ENCODE measurements around the gene DNM1. TPM values are rescaled to one million over a fixed set of nuclear protein-coding genes. Genes with fewer than 3 reads are reported as not detected.

The DNM1 gene
- total and polyA plus RNA-seq, 3 donors from 2014 or later, result 8.0 to 10.7 (median 9.8) TPM

DNA sequence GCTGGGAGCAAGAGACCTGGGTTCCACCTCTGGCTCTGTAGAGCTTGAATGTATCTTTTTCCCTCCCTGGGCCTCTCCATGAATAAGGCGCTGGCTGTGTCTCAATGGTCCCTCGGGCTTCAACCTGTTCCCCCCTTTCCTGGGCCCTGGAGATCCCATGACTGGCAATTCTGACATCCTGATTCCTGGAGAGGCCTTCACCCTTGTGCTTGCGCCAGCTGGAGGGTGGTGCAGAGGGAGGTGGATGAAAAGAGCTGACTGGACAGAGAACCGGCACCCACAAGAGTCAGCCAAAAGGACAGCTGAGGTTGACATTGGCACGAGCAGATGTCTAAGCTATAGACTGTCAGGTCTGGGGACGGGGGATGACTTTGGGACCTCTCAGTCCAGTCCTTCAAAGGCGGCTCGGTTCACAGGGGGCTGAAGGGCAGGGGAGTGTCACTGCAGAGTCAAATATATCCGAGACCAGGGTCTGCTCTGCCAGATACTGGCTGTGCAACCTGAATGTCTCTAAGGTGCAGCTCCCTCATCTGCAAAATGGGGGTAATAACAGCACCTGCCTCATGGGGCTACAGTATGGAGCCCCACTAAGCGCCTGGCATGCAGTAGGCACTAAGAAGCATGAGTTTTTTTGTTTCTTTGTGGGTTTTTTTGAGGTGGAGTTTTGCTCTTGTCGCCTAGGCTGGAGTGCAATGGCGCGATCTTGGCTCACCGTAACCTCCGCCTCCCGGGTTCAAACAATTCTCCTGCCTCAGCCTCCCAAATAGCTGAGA, 13.8 kb downstream of the DNM1 start:
- intact Hi-C loops (cut with DNase I; ENCODE audit: low total_unique reads), result no loop called here
- Histone ChIP-seq H3K36me3 (ENCODE audit: low read depth, missing control alignments) (no peaks in the 10 kb centered on the region), H3K4me1 (no peaks in the 10 kb centered on the region), H3K27ac (no peak overlapping the region), H3K9me3 (no peaks in the 10 kb centered on the region), H3K27me3 (no peaks in the 10 kb centered on the region), H3K4me3 (no peak overlapping the region)
- no peak for DNase-seq
- 90 to 95% methylated on average over 10 to 16 of the region's 16 CpGs for WGBS, 2 donors
- TF ChIP-seq POLR2A (IDR thresholded peaks at IDR 0.05), result no peak
- TF ChIP-seq, protein P1, sequence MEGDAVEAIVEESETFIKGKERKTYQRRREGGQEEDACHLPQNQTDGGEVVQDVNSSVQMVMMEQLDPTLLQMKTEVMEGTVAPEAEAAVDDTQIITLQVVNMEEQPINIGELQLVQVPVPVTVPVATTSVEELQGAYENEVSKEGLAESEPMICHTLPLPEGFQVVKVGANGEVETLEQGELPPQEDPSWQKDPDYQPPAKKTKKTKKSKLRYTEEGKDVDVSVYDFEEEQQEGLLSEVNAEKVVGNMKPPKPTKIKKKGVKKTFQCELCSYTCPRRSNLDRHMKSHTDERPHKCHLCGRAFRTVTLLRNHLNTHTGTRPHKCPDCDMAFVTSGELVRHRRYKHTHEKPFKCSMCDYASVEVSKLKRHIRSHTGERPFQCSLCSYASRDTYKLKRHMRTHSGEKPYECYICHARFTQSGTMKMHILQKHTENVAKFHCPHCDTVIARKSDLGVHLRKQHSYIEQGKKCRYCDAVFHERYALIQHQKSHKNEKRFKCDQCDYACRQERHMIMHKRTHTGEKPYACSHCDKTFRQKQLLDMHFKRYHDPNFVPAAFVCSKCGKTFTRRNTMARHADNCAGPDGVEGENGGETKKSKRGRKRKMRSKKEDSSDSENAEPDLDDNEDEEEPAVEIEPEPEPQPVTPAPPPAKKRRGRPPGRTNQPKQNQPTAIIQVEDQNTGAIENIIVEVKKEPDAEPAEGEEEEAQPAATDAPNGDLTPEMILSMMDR (IDR thresholded peaks at IDR 0.05), result no peak

DNA sequence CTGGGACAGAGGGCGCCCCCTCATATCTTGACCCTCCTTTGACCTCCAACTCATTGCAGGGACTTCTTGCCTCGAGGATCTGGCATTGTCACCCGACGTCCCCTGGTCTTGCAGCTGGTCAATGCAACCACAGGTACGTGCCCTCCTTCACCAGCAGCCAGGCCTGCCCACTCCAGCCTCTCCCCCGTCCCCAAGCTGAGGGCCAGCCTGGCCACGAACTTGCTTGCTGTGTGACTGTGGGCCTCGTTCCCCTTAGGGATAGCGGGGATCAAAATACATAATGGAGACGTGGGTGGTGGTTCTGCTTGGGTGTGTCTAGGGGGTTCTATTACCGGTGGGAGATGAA, 15.0 kb downstream of the DNM1 start:
- no peak for DNase-seq
- Histone ChIP-seq H3K36me3 (ENCODE audit: low read depth, missing control alignments) (no peaks in the 10 kb centered on the region), H3K4me3 (peak overlapping the region in 1 of 2 donors; percentile 9), H3K27ac (no peak overlapping the region), H3K27me3 (no peaks in the 10 kb centered on the region), H3K9me3 (no peaks in the 10 kb centered on the region), H3K4me1 (no peaks in the 10 kb centered on the region)
- intact Hi-C loops (cut with DNase I; ENCODE audit: low total_unique reads), result no loop called here
- TF ChIP-seq, protein P1 (IDR thresholded peaks at IDR 0.05), result no peak
- no peak for TF ChIP-seq POLR2A (IDR thresholded peaks at IDR 0.05)
- WGBS, 2 donors, result 59 to 61% methylated on average over 11 of the region's 11 CpGs

DNA sequence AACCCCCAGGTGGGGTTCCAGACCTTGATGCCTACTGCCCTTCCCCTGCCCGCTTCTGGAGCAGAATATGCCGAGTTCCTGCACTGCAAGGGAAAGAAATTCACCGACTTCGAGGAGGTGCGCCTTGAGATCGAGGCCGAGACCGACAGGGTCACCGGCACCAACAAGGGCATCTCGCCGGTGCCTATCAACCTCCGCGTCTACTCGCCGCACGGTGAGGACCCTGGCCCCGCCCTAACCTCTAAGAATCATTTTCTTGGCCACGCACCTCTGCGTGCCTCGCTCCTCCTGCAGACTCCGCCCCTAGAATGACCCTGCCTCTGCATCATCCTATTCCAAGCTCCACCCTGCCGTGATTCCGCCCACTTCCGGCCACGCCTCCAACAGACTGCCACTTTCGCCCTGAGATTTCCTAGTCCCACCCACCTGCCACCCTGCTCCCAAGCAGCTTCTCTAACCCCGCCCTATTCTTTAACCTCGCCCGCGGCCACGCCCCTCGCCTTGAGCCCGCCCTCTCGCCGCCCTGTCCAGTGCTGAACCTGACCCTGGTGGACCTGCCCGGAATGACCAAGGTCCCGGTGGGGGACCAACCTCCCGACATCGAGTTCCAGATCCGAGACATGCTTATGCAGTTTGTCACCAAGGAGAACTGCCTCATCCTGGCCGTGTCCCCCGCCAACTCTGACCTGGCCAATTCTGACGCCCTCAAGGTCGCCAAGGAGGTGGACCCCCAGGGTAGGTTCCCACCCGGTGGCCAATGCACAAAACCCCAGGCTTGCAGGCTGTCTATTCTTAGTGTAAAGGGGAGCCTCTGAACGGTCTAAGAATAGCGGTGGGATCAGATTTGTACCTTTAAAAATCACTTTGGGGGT, 15.6 kb downstream of the DNM1 start:
- WGBS, 2 donors, result 20 to 32% methylated on average over 26 to 47 of the region's 47 CpGs
- H3K27ac ChIP-seq, result no peak overlapping the region
- intact Hi-C loops (cut with DNase I; ENCODE audit: low total_unique reads), result no loop called here

DNA sequence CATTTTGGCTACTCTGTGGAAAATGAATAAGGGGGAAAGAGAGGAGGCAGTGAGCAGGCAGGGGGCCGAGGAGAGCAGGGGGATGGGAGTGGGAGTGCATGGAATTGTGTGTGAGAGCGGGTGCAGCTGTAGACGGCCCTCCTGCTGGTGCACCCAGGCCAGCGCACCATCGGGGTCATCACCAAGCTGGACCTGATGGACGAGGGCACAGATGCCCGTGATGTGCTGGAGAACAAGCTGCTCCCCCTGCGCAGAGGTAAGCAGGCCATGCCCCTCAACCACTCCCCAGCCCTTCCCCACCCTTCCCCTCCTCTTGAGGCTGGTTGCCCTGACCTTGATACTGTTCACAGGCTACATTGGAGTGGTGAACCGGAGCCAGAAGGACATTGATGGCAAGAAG, 16.7 kb downstream of the DNM1 start:
- no peaks in the 10 kb centered on the region for H3K4me1 ChIP-seq
- no peaks in the 10 kb centered on the region for H3K27me3 ChIP-seq
- no peaks in the 10 kb centered on the region for H3K36me3 ChIP-seq (ENCODE audit: low read depth, missing control alignments)
- TF ChIP-seq POLR2A (IDR thresholded peaks at IDR 0.05), result no peak
- TF ChIP-seq, protein P1 (IDR thresholded peaks at IDR 0.05), result no peak
- no peaks in the 10 kb centered on the region for H3K9me3 ChIP-seq
- no peak overlapping the region for H3K27ac ChIP-seq
- DNase-seq, result no peak
- intact Hi-C loops (cut with DNase I; ENCODE audit: low total_unique reads), result no loop called here
- H3K4me3 ChIP-seq, result no peak overlapping the region
- 78 to 82% methylated on average over 8 to 9 of the region's 9 CpGs for WGBS, 2 donors

More for the DNA sequence above, 15.6 kb downstream of the DNM1 start:
- Histone ChIP-seq H3K36me3 (ENCODE audit: low read depth, missing control alignments) (no peaks in the 10 kb centered on the region), H3K9me3 (no peaks in the 10 kb centered on the region), H3K4me3 (peak overlapping the region in 1 of 2 donors; percentile 9), H3K27me3 (no peaks in the 10 kb centered on the region), H3K4me1 (no peaks in the 10 kb centered on the region)
- TF ChIP-seq, protein P1 (IDR thresholded peaks at IDR 0.05), result no peak
- TF ChIP-seq POLR2A (IDR thresholded peaks at IDR 0.05), result no peak
- peak; percentile 95 for DNase-seq

Data from testis (tissue), 3 donors.